Spleen (tissue), 11 donors: ENCODE data around the gene IL11RA. TPM values are rescaled to one million over a fixed set of nuclear protein-coding genes. Genes with fewer than 3 reads are reported as not detected.
A peak's percentile ranks its signal among the peaks of the same experiment; 100 is the strongest.

Experiments used
- DNase-seq: peaks from one replicate; pipeline ENCODE4 v3.0.0-alpha.2; 2020
- H3K27ac ChIP-seq, 8 donors: fragments of 200-600 bp; sonication (generic) in 7 of 8; 1 replicate in 4 of 8; 2 replicates in 4 of 8; pipeline versions ENCODE4 v1.5.0 to v1.8.0; 2016 to 2021; ENCODE audit warnings: inconsistent platforms in 4 of 8, mild to moderate bottlenecking in 4 of 8, moderate library complexity in 1 of 8
- H3K27me3 ChIP-seq, 7 donors: fragments of 200-600 bp; sonication (generic) in 6 of 7; replicated peaks in 1 of 7; 1 replicate in 4 of 7; 2 replicates in 3 of 7; pipeline versions ENCODE4 v1.5.0 to v1.8.0; 2016 to 2021; ENCODE audit warnings: inconsistent platforms in 3 of 7, mild to moderate bottlenecking in 1 of 7
- H3K36me3 ChIP-seq, 6 donors: fragments of 200-600 bp; sonication (generic) in 5 of 6; 1 replicate in 4 of 6; 2 replicates in 2 of 6; pipeline versions ENCODE4 v1.5.0 to v1.8.0; 2016 to 2021; ENCODE audit warnings: inconsistent platforms in 2 of 6
- H3K4me1 ChIP-seq, 6 donors: fragments of 200-600 bp; sonication (generic) in 5 of 6; 1 replicate in 3 of 6; 2 replicates in 3 of 6; pipeline versions ENCODE4 v1.5.0 to v1.8.0; 2016 to 2021; ENCODE audit warnings: inconsistent platforms in 3 of 6
- H3K4me3 ChIP-seq, 8 donors: fragments of 200-600 bp; sonication (generic) in 7 of 8; 1 replicate in 4 of 8; 2 replicates in 4 of 8; pipeline versions ENCODE4 v1.5.0 to v1.8.0; 2016 to 2021; ENCODE audit warnings: inconsistent platforms in 4 of 8, mild to moderate bottlenecking in 4 of 8, moderate library complexity in 2 of 8
- H3K9me3 ChIP-seq, 8 donors: fragments of 200-600 bp; sonication (generic) in 7 of 8; 1 replicate in 4 of 8; 2 replicates in 4 of 8; pipeline versions ENCODE4 v1.5.0 to v1.8.0; 2016 to 2021; ENCODE audit warnings: inconsistent platforms in 4 of 8
- CTCF ChIP-seq, 11 experiments: fragments of 200-600 bp in 7 of 11; fragments of 450-650 bp in 4 of 11; sonication (generic) in 4 of 11; IDR thresholded peaks in 8 of 11; conservative IDR thresholded peaks in 3 of 11; 1 replicate in 7 of 11; 2 replicates in 4 of 11; pipeline versions ENCODE4 v1.4.0 to v1.8.0; 2016 to 2021; ENCODE audit warnings: antibody characterized with exemption in 11 of 11, inconsistent platforms in 4 of 11, mild to moderate bottlenecking in 1 of 11
- POLR2A ChIP-seq, 3 donors: fragments of 450-650 bp; IDR thresholded peaks; one replicate each; pipeline ENCODE4 v1.5.1; 2017; ENCODE audit warnings: antibody characterized with exemption in 3 of 3, mild to moderate bottlenecking in 1 of 3
- POLR2AphosphoS5 ChIP-seq, 3 donors: sonication (generic); formaldehyde crosslinking; IDR thresholded peaks; one replicate each; pipeline ENCODE4 v1.5.1; 2017; ENCODE audit warnings: antibody characterized with exemption in 3 of 3
- WGBS, 5 donors: extraction: QIAGEN DNeasy Blood & Tissue Kit in 3 of 5; methylation state at CpG; one replicate each; pipeline versions ENCODE4 v1.1.5 to v1.1.7; 2013 to 2018; 5-methylcytosine and 5-hydroxymethylcytosine counted together
- intact Hi-C: fragments of 100-400 bp; cut with DNase I; formaldehyde crosslinking; loops from one replicate; pipeline ENCODE4 v1.15.0; 2023; ENCODE audit warnings: low total_unique reads
- polyA plus RNA-seq, 3 donors: library from polyadenylated mRNA; stranded (reverse); fragments of 200-250 nt; gene quantifications; one replicate each; pipeline ENCODE4 v1.2.1, GENCODE V29; 2013
- total RNA-seq, 7 donors: library from RNA; depleted of rRNA in 3 of 7; stranded (reverse); fragments of >200 nt in 3 of 7; fragmentation: NEBNext Ultra II Directional in 4 of 7; extraction: Animal tissue kit (Norgen Biotek cat#: 25700) in 4 of 7; gene quantifications; one replicate each; pipeline versions ENCODE4 v1.1.0 to v1.2.1, GENCODE V29; 2016 to 2021
- donor health status: healthy with polysubstance abuse.
- donor health status: DM: no; HTN: no; CAD: no; lungs with moderate emphysema.
- donor health status: DM: no; HTN: no; CAD: no.
- donor health status: Bipolar disorder and iron deficiency.
- donor health status: healthy.
- donor health status: DM: no; HTN: no; CAD: no.
- donor health status: DM: yes; HTN: yes; CAD: no.

IL11RA gene
- total and polyA plus RNA-seq, 10 donors, result 16.3 to 43.9 (median 28.9) TPM

GRCh38 chr9:34653151-34654072 is 1.4 kb downstream of the IL11RA start:
- intact Hi-C loops, result no loop called here
- no peak for TF ChIP-seq CTCF (IDR thresholded peaks at IDR 0.05 in 8 of 11, conservative IDR thresholded peaks at IDR 0.05 in 3 of 11)
- no peak for TF ChIP-seq POLR2A (IDR thresholded peaks at IDR 0.05)
- Histone ChIP-seq H3K36me3 (peaks cover 0 to 34% (median 23%) of the 10 kb centered on the region in 6 donors), H3K9me3 (no peaks in the 10 kb centered on the region), H3K27me3 (no peaks in the 10 kb centered on the region), H3K4me1 (peaks cover 15 to 67% (median 32%) of the 10 kb centered on the region in 6 donors), H3K4me3 (no peak overlapping the region), H3K27ac (peak overlapping the region in 7 of 8 donors; percentile 51 to 70 (median 67))
- WGBS, 5 donors, result 43 to 55% (median 52%) methylated on average over 10 to 11 of the region's 11 CpGs
- DNase-seq, result no peak

GRCh38 chr9:34654323-34655051 is 2.5 kb downstream of the IL11RA start:
- peak overlapping the region in 6 of 8 donors; percentile 33 to 70 (median 65) for H3K27ac ChIP-seq
- H3K4me3 ChIP-seq, result no peak overlapping the region
- peak; percentile 73 for DNase-seq
- intact Hi-C loops, result no loop called here
- no peaks in the 10 kb centered on the region for H3K9me3 ChIP-seq
- TF ChIP-seq POLR2AphosphoS5 (IDR thresholded peaks at IDR 0.05), result peak; percentile 24 to 67 (median 63)
- TF ChIP-seq POLR2A (IDR thresholded peaks at IDR 0.05), result no peak
- TF ChIP-seq CTCF (IDR thresholded peaks at IDR 0.05 in 8 of 11, conservative IDR thresholded peaks at IDR 0.05 in 3 of 11), result no peak
- peaks cover 15 to 57% (median 32%) of the 10 kb centered on the region in 6 donors for H3K4me1 ChIP-seq
- H3K36me3 ChIP-seq, result peaks cover 0 to 24% (median 13%) of the 10 kb centered on the region in 6 donors
- 51 to 70% (median 64%) methylated on average over 10 to 11 of the region's 11 CpGs for WGBS, 5 donors
- no peaks in the 10 kb centered on the region for H3K27me3 ChIP-seq

- no peak for TF ChIP-seq POLR2A (IDR thresholded peaks at IDR 0.05)
- TF ChIP-seq POLR2AphosphoS5 (IDR thresholded peaks at IDR 0.05), result no peak
- no peak for TF ChIP-seq CTCF (IDR thresholded peaks at IDR 0.05 in 8 of 11, conservative IDR thresholded peaks at IDR 0.05 in 3 of 11)
- Histone ChIP-seq H3K36me3 (peaks cover 0 to 22% (median 8%) of the 10 kb centered on the region in 6 donors), H3K4me1 (peaks cover 15 to 50% (median 32%) of the 10 kb centered on the region in 6 donors), H3K27ac (peak overlapping the region in 2 of 8 donors; percentile 30 to 70), H3K4me3 (no peak overlapping the region), H3K27me3 (no peaks in the 10 kb centered on the region), H3K9me3 (no peaks in the 10 kb centered on the region)
- DNase-seq, result no peak
- intact Hi-C loops, result no loop called here
- WGBS, 5 donors, result 75 to 92% (median 83%) methylated on average over 5 of the region's 5 CpGs
Measured at GRCh38 chr9:34655394-34655793, 3.4 kb downstream of the IL11RA start.
